Liver (tissue), 9 donors: ENCODE data around the gene SKAP1. TPM values are rescaled to one million over a fixed set of nuclear protein-coding genes. Genes with fewer than 3 reads are reported as not detected.

Experiments used
- DNase-seq: peaks from one replicate; pipeline ENCODE4 v3.0.0-alpha.2; 2017; ENCODE audit warnings: low spot score
- H3K27ac ChIP-seq, 2 donors: one replicate each; pipeline ENCODE4 v1.7.0; 2013; ENCODE audit warnings: inconsistent platforms in 2 of 2, low read length in 2 of 2, control low read depth in 1 of 2, low read depth in 1 of 2, mild to moderate bottlenecking in 1 of 2
- H3K27me3 ChIP-seq, 4 donors: one replicate each; pipeline versions ENCODE4 v1.6.1 to v1.7.0; 2013; ENCODE audit warnings: low read length in 3 of 4, inconsistent platforms in 1 of 4, mild to moderate bottlenecking in 1 of 4, moderate library complexity in 1 of 4; ENCODE audit not compliant: control insufficient read depth in 4 of 4, insufficient read depth in 4 of 4
- H3K36me3 ChIP-seq, 4 donors: one replicate each; pipeline versions ENCODE4 v1.6.1 to v1.7.0; 2013; ENCODE audit warnings: low read length in 3 of 4, mild to moderate bottlenecking in 3 of 4, low read depth in 1 of 4, moderate library complexity in 1 of 4; ENCODE audit not compliant: control insufficient read depth in 4 of 4, insufficient read depth in 3 of 4
- H3K4me1 ChIP-seq, 4 donors: one replicate each; pipeline versions ENCODE4 v1.6.1 to v1.7.0; 2013; ENCODE audit warnings: low read length in 3 of 4, mild to moderate bottlenecking in 3 of 4, moderate library complexity in 1 of 4; ENCODE audit not compliant: control insufficient read depth in 4 of 4, insufficient read depth in 4 of 4
- H3K4me3 ChIP-seq, 3 donors: one replicate each; pipeline versions ENCODE4 v1.6.1 to v1.7.0; 2013; ENCODE audit warnings: low read length in 3 of 3, control low read depth in 1 of 3, low read depth in 1 of 3, mild to moderate bottlenecking in 1 of 3
- H3K9ac ChIP-seq, 2 donors: one replicate each; pipeline ENCODE4 v1.7.0; 2013; ENCODE audit warnings: low read length in 2 of 2, mild to moderate bottlenecking in 2 of 2, moderate library complexity in 2 of 2, control low read depth in 1 of 2, low read depth in 1 of 2
- H3K9me3 ChIP-seq, 4 donors: one replicate each; pipeline versions ENCODE4 v1.6.1 to v1.7.0; 2013; ENCODE audit warnings: low read length in 3 of 4; ENCODE audit not compliant: control insufficient read depth in 4 of 4
- EGR1 ChIP-seq, 2 donors: IDR thresholded peaks; 2 replicates each; pipeline ENCODE4 v1.6.1; 2016 to 2018; ENCODE audit warnings: antibody characterized with exemption in 2 of 2, low read depth in 2 of 2
- FOXA1 ChIP-seq: IDR thresholded peaks from 2 replicates; pipeline ENCODE4 v1.6.1; 2016; ENCODE audit warnings: antibody characterized with exemption
- JUND ChIP-seq, 2 donors: IDR thresholded peaks; 2 replicates each; pipeline ENCODE4 v1.6.1; 2016; ENCODE audit warnings: antibody characterized with exemption in 2 of 2
- WGBS: extraction: QIAGEN DNeasy Blood & Tissue Kit; methylation state at CpG from one replicate; pipeline ENCODE4 v1.1.7; 2013; 5-methylcytosine and 5-hydroxymethylcytosine counted together
- polyA plus RNA-seq, 2 donors: library from polyadenylated mRNA; stranded (reverse) in 1 of 2; unstranded in 1 of 2; fragments of 200-250 nt in 1 of 2; fragments of >200 nt in 1 of 2; fragmentation: Nextera tagmentation in 1 of 2; extraction: Ambion mirVana in 1 of 2; gene quantifications; one replicate each; pipeline versions ENCODE4 v1.2.1 to v1.2.3, GENCODE V29; 2013 to 2015
- total RNA-seq, 2 donors: library from RNA; depleted of rRNA; stranded (reverse); fragments of >200 nt; gene quantifications; one replicate each; pipeline ENCODE4 v1.2.3, GENCODE V29; 2014
- TF ChIP-seq, protein P1 (sequence below): IDR thresholded peaks from 2 replicates; pipeline ENCODE4 v1.6.1; 2016; ENCODE audit warnings: antibody characterized with exemption, mild to moderate bottlenecking
- TF ChIP-seq, protein P2 (sequence below): IDR thresholded peaks from 2 replicates; pipeline ENCODE4 v1.6.1; 2016; ENCODE audit warnings: antibody characterized with exemption
- TF ChIP-seq, protein P3 (sequence below): IDR thresholded peaks from 2 replicates; pipeline ENCODE4 v1.6.1; 2016; ENCODE audit warnings: antibody characterized with exemption
- TF ChIP-seq, protein P4 (sequence below): fragments of 150-350 bp; IDR thresholded peaks from 2 replicates; pipeline ENCODE4 v1.5.1; 2017; ENCODE audit warnings: improper control_type of control experiment, low read depth, low read length; ENCODE audit not compliant: missing input control
- donor health status: healthy.
- donor health status: healthy.
- donor health status: healthy.
- donor health status: healthy.
- donor health status: healthy.

The SKAP1 gene
- total and polyA plus RNA-seq, 4 donors: 2.5 to 20.8 (median 11.3) TPM

DNA sequence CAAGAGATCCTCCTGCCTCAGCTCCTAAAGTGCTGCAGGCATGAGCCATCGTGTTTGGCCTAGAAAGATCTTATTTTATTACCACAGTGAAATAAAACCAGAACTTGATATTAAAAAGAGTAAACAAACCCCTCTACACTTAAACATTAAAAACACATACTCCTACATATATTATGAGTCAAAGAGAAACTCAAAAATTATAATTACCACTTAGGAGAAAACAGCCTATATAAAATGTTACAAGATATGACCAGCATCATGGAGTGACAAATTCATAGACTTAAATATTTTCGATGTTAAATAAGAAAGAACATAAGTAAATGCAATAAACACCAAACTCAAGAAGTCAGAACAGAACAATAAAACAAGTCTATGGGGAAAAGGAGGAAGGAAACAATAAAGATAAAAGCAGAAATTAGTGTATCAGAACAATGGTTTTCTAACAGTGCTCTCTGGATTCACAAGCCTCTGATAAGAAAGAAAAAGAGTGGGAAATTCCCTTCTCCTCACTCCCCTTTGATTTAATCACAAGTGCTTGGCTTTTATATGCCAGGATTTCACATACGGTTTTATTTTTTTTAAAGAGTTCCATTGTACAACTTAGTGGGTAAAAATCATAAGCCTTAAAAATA is 23.0 kb downstream of the SKAP1 start (continued):
- TF ChIP-seq, protein P1, sequence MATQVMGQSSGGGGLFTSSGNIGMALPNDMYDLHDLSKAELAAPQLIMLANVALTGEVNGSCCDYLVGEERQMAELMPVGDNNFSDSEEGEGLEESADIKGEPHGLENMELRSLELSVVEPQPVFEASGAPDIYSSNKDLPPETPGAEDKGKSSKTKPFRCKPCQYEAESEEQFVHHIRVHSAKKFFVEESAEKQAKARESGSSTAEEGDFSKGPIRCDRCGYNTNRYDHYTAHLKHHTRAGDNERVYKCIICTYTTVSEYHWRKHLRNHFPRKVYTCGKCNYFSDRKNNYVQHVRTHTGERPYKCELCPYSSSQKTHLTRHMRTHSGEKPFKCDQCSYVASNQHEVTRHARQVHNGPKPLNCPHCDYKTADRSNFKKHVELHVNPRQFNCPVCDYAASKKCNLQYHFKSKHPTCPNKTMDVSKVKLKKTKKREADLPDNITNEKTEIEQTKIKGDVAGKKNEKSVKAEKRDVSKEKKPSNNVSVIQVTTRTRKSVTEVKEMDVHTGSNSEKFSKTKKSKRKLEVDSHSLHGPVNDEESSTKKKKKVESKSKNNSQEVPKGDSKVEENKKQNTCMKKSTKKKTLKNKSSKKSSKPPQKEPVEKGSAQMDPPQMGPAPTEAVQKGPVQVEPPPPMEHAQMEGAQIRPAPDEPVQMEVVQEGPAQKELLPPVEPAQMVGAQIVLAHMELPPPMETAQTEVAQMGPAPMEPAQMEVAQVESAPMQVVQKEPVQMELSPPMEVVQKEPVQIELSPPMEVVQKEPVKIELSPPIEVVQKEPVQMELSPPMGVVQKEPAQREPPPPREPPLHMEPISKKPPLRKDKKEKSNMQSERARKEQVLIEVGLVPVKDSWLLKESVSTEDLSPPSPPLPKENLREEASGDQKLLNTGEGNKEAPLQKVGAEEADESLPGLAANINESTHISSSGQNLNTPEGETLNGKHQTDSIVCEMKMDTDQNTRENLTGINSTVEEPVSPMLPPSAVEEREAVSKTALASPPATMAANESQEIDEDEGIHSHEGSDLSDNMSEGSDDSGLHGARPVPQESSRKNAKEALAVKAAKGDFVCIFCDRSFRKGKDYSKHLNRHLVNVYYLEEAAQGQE: no peak

DNA sequence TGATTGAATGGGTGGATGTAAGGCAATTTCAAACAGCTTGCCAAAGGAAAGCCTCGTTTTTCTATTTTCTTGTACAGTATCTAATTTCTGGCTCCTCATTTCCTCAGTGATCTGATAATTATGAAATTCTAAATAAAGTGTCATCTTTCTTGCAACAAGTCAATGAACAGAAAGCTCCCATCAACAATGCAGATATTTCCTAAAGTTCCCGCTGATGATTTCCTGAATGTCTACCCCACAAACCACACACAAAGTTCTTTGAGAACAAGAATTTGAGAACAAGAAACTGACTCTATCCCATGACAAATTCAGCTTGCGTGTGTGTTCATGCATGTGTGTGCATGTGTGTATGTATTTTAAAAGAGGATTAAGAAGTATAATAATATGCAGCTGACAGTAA is 35.2 kb downstream of the SKAP1 start:
- Histone ChIP-seq H3K4me3 (no peak overlapping the region), H3K27me3 (no peaks in the 10 kb centered on the region), H3K27ac (no peak overlapping the region), H3K4me1 (no peaks in the 10 kb centered on the region), H3K9me3 (no peaks in the 10 kb centered on the region), H3K9ac (no peak overlapping the region), H3K36me3 (no peaks in the 10 kb centered on the region)
- no peak for DNase-seq
- WGBS: 68% methylated on average over 3 of the region's 3 CpGs
- no peak for TF ChIP-seq JUND (IDR thresholded peaks at IDR 0.05)
- TF ChIP-seq, protein P2, sequence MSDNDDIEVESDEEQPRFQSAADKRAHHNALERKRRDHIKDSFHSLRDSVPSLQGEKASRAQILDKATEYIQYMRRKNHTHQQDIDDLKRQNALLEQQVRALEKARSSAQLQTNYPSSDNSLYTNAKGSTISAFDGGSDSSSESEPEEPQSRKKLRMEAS: no peak

DNA sequence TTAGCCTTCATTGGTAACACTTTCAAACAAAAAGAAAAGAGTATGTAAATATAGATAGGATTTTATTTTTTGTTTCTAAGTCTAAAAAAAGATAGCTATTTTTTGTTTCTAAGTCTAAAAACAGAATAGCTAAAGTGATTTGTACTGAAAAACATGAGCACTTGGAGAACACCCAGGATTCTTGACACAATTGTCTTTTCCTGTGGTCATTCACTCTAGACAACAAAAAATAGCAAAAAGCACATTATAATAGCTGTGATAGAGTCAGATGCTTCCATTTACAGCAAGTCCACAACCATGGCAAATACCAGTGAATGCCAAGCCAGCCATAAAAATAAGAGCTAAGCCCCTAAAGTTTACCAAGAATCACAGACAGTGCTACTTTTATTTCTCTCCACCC is 36.7 kb downstream of the SKAP1 start:
- no peaks in the 10 kb centered on the region for H3K4me1 ChIP-seq
- DNase-seq: no peak
- no peaks in the 10 kb centered on the region for H3K27me3 ChIP-seq
- H3K36me3 ChIP-seq: no peaks in the 10 kb centered on the region
- no peak overlapping the region for H3K27ac ChIP-seq
- TF ChIP-seq FOXA1 (no peak), EGR1 (IDR thresholded peaks at IDR 0.05; ENCODE audit: low read depth in 2 of 2) (no peak)
- H3K9me3 ChIP-seq: no peaks in the 10 kb centered on the region
- H3K4me3 ChIP-seq: no peak overlapping the region
- H3K9ac ChIP-seq: no peak overlapping the region

DNA sequence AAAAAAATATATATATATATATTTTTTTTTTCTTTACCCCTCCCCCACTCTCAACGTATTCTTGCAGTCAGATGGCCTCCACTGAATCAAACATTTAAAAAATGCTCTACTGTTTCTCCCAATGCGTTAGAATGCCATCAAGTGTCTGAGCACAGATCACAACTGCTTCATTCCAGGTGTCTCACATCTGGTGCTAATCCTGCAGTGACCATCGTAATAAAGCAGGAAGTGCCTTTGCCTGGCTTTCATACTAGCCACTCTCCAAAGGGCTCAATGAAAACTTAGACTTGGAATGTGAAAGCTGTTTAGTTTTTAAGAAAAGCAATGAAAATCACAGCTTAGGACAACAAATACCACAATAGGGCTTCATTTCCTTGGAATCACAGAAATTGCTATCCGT is 37.2 kb downstream of the SKAP1 start:
- 70% methylated on average over 4 of the region's 4 CpGs for WGBS
- no peak for TF ChIP-seq JUND (IDR thresholded peaks at IDR 0.05)
- TF ChIP-seq FOXA1: no peak
- TF ChIP-seq EGR1 (IDR thresholded peaks at IDR 0.05; ENCODE audit: low read depth in 2 of 2): no peak
- TF ChIP-seq, protein P3, sequence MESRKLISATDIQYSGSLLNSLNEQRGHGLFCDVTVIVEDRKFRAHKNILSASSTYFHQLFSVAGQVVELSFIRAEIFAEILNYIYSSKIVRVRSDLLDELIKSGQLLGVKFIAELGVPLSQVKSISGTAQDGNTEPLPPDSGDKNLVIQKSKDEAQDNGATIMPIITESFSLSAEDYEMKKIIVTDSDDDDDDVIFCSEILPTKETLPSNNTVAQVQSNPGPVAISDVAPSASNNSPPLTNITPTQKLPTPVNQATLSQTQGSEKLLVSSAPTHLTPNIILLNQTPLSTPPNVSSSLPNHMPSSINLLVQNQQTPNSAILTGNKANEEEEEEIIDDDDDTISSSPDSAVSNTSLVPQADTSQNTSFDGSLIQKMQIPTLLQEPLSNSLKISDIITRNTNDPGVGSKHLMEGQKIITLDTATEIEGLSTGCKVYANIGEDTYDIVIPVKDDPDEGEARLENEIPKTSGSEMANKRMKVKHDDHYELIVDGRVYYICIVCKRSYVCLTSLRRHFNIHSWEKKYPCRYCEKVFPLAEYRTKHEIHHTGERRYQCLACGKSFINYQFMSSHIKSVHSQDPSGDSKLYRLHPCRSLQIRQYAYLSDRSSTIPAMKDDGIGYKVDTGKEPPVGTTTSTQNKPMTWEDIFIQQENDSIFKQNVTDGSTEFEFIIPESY: no peak
- TF ChIP-seq, protein P4, sequence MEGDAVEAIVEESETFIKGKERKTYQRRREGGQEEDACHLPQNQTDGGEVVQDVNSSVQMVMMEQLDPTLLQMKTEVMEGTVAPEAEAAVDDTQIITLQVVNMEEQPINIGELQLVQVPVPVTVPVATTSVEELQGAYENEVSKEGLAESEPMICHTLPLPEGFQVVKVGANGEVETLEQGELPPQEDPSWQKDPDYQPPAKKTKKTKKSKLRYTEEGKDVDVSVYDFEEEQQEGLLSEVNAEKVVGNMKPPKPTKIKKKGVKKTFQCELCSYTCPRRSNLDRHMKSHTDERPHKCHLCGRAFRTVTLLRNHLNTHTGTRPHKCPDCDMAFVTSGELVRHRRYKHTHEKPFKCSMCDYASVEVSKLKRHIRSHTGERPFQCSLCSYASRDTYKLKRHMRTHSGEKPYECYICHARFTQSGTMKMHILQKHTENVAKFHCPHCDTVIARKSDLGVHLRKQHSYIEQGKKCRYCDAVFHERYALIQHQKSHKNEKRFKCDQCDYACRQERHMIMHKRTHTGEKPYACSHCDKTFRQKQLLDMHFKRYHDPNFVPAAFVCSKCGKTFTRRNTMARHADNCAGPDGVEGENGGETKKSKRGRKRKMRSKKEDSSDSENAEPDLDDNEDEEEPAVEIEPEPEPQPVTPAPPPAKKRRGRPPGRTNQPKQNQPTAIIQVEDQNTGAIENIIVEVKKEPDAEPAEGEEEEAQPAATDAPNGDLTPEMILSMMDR: no peak
- H3K36me3 ChIP-seq: no peaks in the 10 kb centered on the region
- DNase-seq: no peak
- H3K27me3 ChIP-seq: no peaks in the 10 kb centered on the region
- no peak overlapping the region for H3K9ac ChIP-seq
- H3K9me3 ChIP-seq: no peaks in the 10 kb centered on the region
- no peaks in the 10 kb centered on the region for H3K4me1 ChIP-seq
- no peak overlapping the region for H3K4me3 ChIP-seq
- H3K27ac ChIP-seq: no peak overlapping the region
